KOPT-K1 (cell line): ENCODE data around the gene NDRG2.

Source experiments
- H3K27ac ChIP-seq: fragments of 200-600 bp; sonication (generic); 2 replicates; pipeline ENCODE4 v1.5.1; 2016; ENCODE audit warnings: antibody characterized with exemption, mild to moderate bottlenecking, low read depth, low read length; ENCODE audit not compliant: poor library complexity, severe bottlenecking
- H3K36me3 ChIP-seq: fragments of 200-600 bp; sonication (generic); 2 replicates; pipeline ENCODE4 v1.5.1; 2017; ENCODE audit warnings: antibody characterized with exemption, mild to moderate bottlenecking, low read length, moderate library complexity; ENCODE audit not compliant: insufficient read depth
- H3K9me3 ChIP-seq: fragments of 200-600 bp; sonication (generic); 2 replicates; pipeline ENCODE4 v1.5.1; 2017; ENCODE audit warnings: antibody characterized with exemption, low read length, mild to moderate bottlenecking; ENCODE audit not compliant: insufficient read depth, poor library complexity, severe bottlenecking

The NDRG2 gene

DNA sequence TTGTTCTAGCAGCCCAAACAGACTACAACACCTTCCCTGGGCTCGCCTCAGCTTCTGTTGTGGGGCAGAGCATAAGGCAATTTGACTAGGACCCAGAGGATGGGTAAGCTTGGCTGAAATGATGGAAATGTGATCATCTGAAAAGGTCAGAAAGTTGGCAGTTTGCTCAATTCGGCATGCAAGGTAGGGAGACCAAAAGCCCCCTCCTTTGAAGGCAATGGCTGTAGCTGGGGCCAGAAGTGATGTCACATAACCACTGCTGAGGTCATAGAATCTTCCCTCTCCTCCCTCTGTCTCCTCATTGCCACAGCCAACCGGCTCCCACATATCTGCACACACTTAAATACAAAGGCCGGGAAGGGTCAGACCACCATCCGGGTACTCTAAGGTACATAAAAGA, 5.1 kb upstream of the NDRG2 start, which contains the start of gene TPPP2:
Gene TPPP2, plus strand, starts transcription at position 301 of the 400 bp plus-strand sequence. CDS start 365 bp downstream, outside the sequence.
- Histone ChIP-seq H3K27ac (no peak within 1 kb of the TSS), H3K36me3 (no peaks in the 10 kb centered on the region), H3K9me3 (no peaks in the 10 kb centered on the region)

DNA sequence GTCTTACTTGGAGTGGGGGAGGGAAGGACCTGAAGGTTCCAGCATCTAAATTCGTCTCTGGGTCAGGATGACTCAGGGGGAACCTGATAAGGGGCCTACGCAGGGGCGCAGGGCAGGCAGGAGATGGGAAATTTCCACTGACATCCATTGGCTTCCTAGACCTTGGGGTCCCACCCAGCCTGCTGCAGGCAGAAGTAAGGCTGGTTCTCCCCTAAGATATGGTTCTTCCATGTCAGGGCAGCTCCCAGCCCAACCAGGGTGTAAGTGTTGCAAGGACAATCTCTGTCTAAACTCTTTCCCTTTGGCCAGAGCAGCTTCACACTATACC, 2.1 kb upstream of the NDRG2 start:
- no peaks in the 10 kb centered on the region for H3K9me3 ChIP-seq
- H3K27ac ChIP-seq: no peak overlapping the region
- no peaks in the 10 kb centered on the region for H3K36me3 ChIP-seq

DNA sequence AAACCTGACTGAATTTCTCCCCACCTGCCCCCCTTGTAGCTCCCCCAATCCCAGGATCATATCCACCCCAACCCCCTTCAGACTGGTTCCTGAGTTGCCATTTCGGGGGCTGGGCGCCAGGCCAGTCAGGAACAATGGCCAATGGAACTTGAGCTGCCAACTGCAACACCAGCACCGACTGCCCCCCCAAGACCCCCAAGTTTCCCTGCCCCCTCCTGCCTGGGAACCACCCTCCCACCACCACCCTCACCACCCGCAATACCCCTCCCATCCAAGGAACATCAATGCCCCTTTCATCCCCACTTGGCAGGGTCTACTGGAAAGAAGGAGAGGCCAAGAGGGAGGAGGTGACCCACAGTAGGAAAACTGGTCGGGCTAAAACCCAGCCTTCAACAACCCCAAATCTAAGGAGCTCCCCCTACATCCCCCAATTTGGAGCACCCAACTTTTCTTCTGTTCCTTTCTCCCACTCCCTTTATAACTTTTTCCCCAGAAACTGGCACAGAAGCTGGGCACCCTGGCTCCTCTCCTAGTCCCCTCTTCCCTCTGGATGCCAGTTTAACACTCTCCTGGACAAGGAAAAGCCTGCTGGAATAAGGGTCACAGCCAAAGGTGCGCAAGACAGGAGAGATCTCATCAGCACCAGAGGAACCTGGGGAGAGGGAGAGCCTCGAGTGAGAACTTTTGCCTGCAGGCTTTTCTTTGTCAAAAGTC, 1.6 kb upstream of the NDRG2 start:
- no peak overlapping the region for H3K27ac ChIP-seq
- H3K9me3 ChIP-seq: no peaks in the 10 kb centered on the region
- H3K36me3 ChIP-seq: no peaks in the 10 kb centered on the region

DNA sequence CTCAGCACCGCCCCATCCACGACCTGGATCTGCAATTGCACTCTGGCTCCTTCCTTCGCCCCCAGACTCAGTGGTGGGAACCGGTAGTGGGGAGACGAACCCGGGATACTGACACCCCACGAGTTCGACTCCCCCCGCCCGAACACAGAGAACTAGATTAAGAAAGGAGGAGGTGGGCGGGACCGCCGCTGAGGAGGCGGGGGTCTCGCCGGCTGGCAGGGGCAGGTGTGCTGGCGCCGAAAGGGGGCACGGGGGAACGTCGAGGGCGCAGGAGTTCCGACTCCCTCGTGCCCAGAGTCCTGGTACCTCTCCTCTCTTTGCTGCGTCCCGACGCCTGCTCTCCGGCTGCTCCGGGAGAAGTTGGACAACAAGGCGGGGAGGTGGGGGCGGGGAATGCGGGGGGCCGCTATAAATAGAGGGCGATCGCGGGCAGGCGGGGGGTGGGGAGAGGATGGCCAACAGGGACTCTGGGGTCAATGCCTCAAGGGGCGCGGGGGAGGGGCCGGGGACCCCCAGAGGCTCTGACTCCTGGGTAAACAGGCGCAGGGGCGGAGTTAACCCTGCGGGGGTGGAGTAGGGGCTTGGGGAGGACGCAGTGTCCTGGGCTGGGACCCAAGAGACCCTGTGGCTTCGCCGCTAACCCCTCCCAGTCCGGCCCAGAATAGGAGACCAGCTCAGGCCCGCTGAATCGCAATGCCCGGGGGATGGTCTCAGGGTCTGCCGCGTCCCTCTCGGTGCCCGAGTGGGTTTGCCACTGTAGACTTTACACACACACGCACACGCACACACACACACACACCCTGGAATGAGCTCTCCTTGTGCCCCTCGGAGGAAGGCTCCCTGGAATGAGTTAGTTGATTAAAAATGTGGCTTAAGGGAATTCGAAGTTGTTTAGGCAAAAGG, 761 bp upstream of the NDRG2 start:
- Histone ChIP-seq H3K27ac (no peak overlapping the region), H3K9me3 (no peaks in the 10 kb centered on the region), H3K36me3 (no peaks in the 10 kb centered on the region)

DNA sequence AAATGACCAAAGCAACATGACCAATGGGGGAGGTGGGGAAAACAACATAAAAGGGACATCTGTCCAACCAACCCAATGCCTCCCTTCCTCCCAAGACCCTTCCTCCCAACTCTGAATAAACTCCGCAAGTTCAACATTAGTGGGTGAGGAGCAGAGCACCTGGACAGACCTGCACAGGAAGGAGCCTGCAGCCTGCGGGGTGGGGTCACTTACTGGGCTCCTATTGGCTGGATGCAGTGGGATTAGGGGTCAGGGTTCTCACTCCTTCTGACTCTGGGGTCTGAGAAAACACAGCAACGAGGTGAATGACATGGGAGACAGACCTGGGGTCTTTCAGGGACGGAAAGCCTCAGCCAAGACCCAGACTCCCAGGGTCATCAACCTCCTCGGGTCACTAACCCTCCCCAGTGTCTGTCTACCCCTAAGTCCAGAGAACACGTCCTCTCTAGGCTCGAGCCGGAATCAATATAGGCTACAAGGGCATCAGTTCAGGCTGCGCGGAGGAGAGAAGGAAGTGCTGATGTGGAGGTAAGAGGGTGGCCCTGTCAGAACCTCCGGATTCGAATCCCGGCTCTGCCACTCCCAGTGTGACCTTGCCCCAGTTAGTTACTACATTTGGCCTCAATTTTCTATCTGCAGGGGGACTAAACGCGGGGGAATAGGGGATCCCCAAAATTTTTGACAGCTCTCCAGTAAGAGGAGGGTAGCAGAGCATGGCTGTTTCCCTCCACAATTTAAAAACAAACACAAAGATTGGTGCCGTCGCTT, 860 bp downstream of the NDRG2 start:
- no peak overlapping the region for H3K27ac ChIP-seq
- H3K36me3 ChIP-seq: no peaks in the 10 kb centered on the region
- no peaks in the 10 kb centered on the region for H3K9me3 ChIP-seq

DNA sequence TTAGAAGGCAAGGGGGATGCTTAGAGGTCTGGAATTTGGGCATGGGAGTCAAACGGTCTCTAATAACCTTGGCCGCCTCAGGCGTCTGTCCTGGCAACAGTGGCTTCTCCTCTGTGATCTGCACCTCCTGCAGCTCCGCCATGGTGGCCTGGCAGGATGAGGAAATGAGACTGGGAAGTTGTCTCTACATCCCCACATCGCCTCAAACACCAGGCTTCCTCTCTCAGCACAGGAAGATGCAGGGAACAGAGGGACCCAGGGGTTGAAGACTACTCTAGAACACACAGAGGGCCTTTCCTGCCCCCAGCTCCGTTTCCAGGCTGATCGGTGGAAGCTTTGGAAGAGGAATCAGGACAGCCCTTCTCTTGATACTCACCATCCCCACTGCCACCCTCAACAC, 1.7 kb downstream of the NDRG2 start:
- Histone ChIP-seq H3K9me3 (no peaks in the 10 kb centered on the region), H3K27ac (no peak overlapping the region), H3K36me3 (no peaks in the 10 kb centered on the region)

DNA sequence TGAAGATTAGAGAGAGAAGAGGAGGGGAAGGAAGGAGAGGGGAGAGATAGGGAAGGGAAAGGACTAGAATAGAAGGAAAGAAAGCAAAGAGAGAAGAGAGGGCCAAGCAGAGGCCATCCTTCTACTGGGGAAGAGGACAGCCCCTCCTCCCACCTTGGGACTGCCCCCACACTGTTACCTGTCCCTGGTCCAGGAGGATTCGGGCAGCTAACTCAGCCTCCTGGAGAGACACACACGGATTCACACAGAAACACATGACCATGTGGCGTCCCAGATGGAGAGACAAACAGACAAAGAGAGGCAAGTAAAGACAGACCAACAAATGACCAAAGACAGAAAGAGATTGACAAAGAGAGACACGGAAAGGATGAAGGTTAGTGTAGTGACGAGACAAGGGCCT, 2.2 kb downstream of the NDRG2 start:
- Histone ChIP-seq H3K27ac (no peak overlapping the region), H3K36me3 (no peaks in the 10 kb centered on the region)

DNA sequence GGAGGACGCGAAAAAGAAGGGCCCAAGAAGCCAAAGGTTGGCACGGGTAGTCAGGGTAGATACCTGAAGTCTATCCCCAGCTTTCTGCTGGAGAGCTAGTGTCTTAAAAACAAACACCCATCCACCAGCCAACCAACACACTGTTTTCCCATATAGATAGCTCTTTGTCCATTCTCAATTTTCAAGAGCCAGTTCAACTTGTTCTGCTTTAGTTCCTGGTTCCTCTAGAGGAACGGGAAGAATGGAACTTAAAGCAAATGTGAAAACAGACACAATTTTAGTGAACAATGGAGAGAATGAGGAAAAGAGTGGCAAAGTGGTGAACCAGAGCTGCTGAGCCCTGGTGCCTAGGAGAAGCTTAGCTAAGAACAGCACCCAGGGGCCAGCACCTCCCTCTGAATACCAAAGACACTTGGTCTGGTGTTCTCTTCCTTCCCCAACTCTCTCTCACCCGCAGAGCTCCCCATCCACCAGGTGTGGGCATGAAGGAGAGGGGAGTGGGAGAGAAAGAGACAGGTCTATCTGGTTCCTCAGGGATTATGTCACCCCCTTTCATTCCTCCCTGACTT, 3.8 kb downstream of the NDRG2 start:
- Histone ChIP-seq H3K9me3 (no peaks in the 10 kb centered on the region), H3K36me3 (no peaks in the 10 kb centered on the region), H3K27ac (no peak overlapping the region)

More for the DNA sequence above, 2.2 kb downstream of the NDRG2 start:
- H3K9me3 ChIP-seq: no peaks in the 10 kb centered on the region

DNA sequence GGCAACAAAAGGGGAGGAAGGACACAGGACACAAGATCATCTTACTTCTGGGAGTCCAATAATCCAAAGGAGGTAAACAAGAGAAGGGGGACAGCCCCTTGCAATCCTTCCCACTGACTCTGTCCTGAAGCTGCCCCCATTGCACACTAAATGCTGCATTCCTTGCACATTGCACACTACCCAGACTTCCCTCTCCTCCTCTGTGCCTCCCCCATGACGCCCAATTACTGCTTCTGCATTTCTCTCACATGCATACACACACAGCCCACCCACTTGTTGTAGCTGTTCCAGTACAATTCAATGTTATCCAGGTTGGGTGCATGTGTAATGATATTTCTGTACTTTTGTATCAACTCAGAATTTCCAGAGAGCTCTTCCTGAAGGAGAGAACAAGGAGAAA, 5.5 kb downstream of the NDRG2 start:
- H3K27ac ChIP-seq: no peak overlapping the region
- H3K9me3 ChIP-seq: no peaks in the 10 kb centered on the region
- no peaks in the 10 kb centered on the region for H3K36me3 ChIP-seq

DNA sequence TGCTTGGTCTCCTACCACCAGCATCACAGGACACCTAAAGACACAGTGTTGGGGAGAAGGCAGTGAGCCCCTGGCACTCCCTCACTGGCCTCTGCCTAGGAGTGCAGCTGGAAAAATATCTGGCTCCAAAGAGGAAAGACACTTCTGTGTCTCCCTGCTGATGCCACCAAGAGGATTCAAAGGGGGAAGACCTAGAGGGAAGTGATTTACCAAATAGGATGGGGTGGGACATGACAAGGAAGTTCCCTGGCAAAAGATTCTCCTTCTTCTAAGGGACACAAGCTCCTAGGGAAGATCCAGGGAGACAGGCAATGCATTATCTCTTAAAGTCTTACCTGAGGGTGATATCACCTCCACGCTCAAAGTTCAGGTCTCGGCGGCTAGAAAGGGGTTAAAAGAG, 6.1 kb downstream of the NDRG2 start:
- Histone ChIP-seq H3K9me3 (no peaks in the 10 kb centered on the region), H3K36me3 (no peaks in the 10 kb centered on the region), H3K27ac (no peak overlapping the region)

DNA sequence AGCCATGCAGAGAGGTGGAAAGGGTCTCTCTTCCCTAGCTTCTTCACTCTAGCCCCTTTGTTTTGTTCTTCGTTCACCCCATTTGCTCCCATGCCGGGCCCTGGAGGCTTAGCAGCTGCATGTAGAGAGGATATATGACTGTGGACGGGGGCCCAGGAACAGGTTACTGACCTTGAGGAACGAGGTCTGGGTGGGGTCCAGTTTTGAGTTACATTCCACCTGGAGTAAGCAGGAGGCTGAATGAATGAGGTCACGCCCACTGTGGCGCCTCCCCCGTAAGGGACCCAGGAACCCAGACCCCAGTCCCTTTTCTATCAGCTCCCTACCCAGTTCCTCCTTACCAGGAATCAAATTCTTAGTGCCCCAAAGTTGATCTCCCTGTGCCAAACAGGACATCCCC, 6.6 kb downstream of the NDRG2 start:
- Histone ChIP-seq H3K36me3 (no peaks in the 10 kb centered on the region), H3K9me3 (no peaks in the 10 kb centered on the region), H3K27ac (no peak overlapping the region)

DNA sequence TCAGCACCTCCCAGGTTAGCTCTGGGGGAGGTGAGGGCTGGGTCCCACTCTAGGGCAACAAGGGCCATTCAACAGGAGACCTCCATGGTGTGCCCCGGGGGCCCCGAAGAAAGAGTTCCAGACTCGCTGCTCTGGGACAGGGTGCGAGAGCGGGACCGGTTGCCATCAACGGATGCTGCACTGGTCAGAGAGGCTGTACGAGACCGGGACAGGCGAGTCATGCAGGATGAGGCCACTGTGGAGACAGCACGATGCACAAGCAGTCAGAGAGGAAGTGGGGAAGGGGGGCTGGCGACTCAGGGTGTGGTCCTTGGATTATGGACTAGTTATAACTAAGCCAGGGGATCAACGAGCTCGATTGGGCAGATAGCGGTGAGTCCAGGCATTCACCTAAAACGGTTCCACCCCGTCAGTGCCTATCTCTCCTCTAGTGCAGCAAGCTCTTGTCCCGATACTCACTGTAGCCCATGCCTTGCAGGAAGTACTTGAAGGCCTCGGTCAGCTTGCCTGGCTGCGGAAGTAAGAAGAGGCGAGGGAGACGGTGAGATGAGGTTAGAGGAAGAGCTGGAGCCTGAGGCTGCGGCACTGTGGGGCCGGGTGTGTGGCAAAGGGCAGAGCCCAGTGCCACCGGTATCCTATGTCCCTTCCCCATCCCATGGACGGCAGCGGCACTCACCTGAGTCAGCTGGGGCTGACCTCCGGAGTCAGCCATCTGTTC, 7.2 kb downstream of the NDRG2 start:
- Histone ChIP-seq H3K27ac (no peak overlapping the region), H3K36me3 (no peaks in the 10 kb centered on the region), H3K9me3 (no peaks in the 10 kb centered on the region)

DNA sequence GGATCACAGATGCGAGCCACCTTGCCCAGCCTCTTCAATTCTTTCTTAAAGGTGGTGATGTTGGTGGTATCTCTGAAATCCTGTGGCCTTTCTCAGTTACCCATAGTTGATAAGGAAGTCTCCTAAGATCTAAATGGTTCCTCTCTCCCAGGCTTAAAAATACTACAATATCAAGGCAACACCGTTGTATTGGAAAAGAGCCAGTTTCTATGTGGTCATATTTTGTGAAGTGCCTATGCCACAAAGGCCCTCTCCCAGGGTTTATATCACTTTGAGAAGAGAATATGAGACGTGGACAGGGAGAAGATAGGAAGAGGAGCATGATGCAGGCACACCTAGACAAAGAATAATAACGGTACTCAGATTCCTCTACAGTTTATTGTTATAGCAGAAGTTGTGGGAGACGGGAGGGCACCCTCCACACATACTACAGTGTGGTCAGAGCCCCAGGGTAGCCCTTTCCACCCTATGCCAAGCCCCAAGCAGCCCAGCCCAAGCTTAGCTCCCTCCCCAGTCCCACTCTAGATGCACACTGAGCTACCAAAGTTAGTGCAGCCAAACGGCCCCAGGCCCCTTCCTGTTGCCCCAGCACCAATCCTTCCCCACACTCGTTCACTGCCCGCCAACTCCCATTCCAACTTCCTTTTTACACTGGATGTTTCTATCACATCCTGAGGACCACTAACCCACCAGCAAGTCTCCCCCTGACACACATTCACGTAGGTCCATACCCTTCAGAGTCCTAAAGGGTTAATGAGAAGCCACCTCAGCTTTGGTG, 8.3 kb downstream of the NDRG2 start:
- H3K36me3 ChIP-seq: no peaks in the 10 kb centered on the region
- H3K9me3 ChIP-seq: no peaks in the 10 kb centered on the region
- no peak overlapping the region for H3K27ac ChIP-seq

DNA sequence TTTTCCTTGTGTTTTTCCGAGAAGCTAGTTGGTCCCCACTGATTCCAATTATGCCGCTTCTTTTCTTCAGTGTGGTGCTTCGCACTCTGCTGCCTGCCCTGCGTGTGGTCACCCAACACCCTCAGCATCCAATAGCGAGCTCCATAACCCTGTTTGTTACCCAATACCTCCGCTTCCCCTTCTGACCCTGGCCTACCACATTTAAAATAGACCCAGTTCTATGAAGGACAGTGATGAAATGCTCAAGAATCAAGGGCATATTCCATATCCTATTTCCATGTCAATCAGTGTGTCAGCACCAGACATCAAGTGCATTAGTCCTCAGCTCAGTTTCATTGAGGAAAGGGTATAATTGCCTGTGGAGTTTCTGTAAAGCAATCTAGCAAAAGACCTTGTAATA, 9.5 kb downstream of the NDRG2 start:
- Histone ChIP-seq H3K27ac (no peak overlapping the region), H3K36me3 (no peaks in the 10 kb centered on the region), H3K9me3 (no peaks in the 10 kb centered on the region)
